Urinary bladder (tissue), 4 donors: ENCODE data around the gene MBOAT1. TPM values are rescaled to one million over a fixed set of nuclear protein-coding genes. Genes with fewer than 3 reads are reported as not detected.
"Not testable (repeated sequence)": the region's sequence is repeated elsewhere in the genome, so short reads cannot be mapped to it uniquely, and the experiment has no call there.

Source experiments
- DNase-seq: peaks from one replicate; pipeline ENCODE4 v3.0.0-alpha.2; 2015; ENCODE audit errors: extremely low spot score
- H3K27ac ChIP-seq: one replicate; pipeline ENCODE4 v1.5.1; 2013; ENCODE audit warnings: low read depth, mild to moderate bottlenecking, moderate library complexity
- H3K36me3 ChIP-seq: one replicate; pipeline ENCODE4 v1.6.1; 2013; ENCODE audit warnings: mild to moderate bottlenecking, moderate library complexity; ENCODE audit not compliant: insufficient read depth
- H3K4me1 ChIP-seq: one replicate; pipeline ENCODE4 v1.6.1; 2013; ENCODE audit warnings: mild to moderate bottlenecking, moderate library complexity; ENCODE audit not compliant: insufficient read depth
- H3K4me3 ChIP-seq: one replicate; pipeline ENCODE4 v1.5.1; 2013; ENCODE audit warnings: low read depth, low read length
- WGBS: extraction: QIAGEN DNeasy Blood & Tissue Kit; methylation state at CpG from one replicate; pipeline ENCODE4 v1.1.7; 2013; 5-methylcytosine and 5-hydroxymethylcytosine counted together
- polyA plus RNA-seq: library from polyadenylated mRNA; stranded (reverse); fragments of 200-250 nt; gene quantifications from one replicate; pipeline ENCODE4 v1.2.3, GENCODE V29; 2013
- total RNA-seq: library from RNA; depleted of rRNA; stranded (reverse); fragments of >200 nt; gene quantifications from one replicate; pipeline ENCODE4 v1.2.3, GENCODE V29; 2014
- donor health status: healthy with polysubstance abuse.
- donor health status: healthy.

MBOAT1 gene
- total and polyA plus RNA-seq, 2 donors, result 9.2 to 30.3 TPM

GRCh38 chr6:20139127-20139963 lies 72.9 kb downstream of the MBOAT1 start:
- H3K36me3 ChIP-seq, H3K27ac ChIP-seq, H3K4me1 ChIP-seq, H3K4me3 ChIP-seq, DNase-seq: not testable (repeated sequence)
- 94% methylated on average over 11 of the region's 11 CpGs for whole genome bisulfite sequencing

- 81% methylated on average over 4 of the region's 4 CpGs for WGBS
- no peak overlapping the region for H3K4me3 ChIP-seq
- H3K27ac ChIP-seq, result no peak overlapping the region
- H3K36me3 ChIP-seq, result no peaks in the 10 kb centered on the region
- no peaks in the 10 kb centered on the region for H3K4me1 ChIP-seq
- DNase-seq, result no peak
Observed at GRCh38 chr6:20137837-20138236, 74.4 kb downstream of the MBOAT1 start.

GRCh38 chr6:20137240-20137639 lies 75.0 kb downstream of the MBOAT1 start:
- no peak overlapping the region for H3K4me3 ChIP-seq
- DNase-seq, result no peak
- no peak overlapping the region for H3K27ac ChIP-seq
- WGBS, result 70% methylated on average over 3 of the region's 3 CpGs
- no peaks in the 10 kb centered on the region for H3K4me1 ChIP-seq
- no peaks in the 10 kb centered on the region for H3K36me3 ChIP-seq

GRCh38 chr6:20135677-20136268 lies 76.5 kb downstream of the MBOAT1 start:
- H3K4me1 ChIP-seq, result no peaks in the 10 kb centered on the region
- no peaks in the 10 kb centered on the region for H3K36me3 ChIP-seq
- no peak for DNase-seq
- H3K27ac ChIP-seq, result no peak overlapping the region
- no peak overlapping the region for H3K4me3 ChIP-seq
- WGBS, result 50% methylated on average over 6 of the region's 6 CpGs

- WGBS, result 98% methylated on average over 1 of the region's 1 CpG
- DNase-seq, result no peak
- H3K4me3 ChIP-seq, result no peak overlapping the region
- H3K27ac ChIP-seq, result no peak overlapping the region
- H3K36me3 ChIP-seq, result no peaks in the 10 kb centered on the region
- H3K4me1 ChIP-seq, result no peaks in the 10 kb centered on the region
Observed at GRCh38 chr6:20134613-20135012, 77.7 kb downstream of the MBOAT1 start.

- DNase-seq, result no peak
- Histone ChIP-seq H3K27ac (no peak overlapping the region), H3K4me1 (no peaks in the 10 kb centered on the region), H3K4me3 (no peak overlapping the region), H3K36me3 (no peaks in the 10 kb centered on the region)
- 68% methylated on average over 7 of the region's 7 CpGs for WGBS
Observed at GRCh38 chr6:20129290-20130088, 82.8 kb downstream of the MBOAT1 start.

- no peak overlapping the region for H3K4me3 ChIP-seq
- H3K27ac ChIP-seq, result no peak overlapping the region
- 95% methylated on average over 3 of the region's 3 CpGs for WGBS
Observed at GRCh38 chr6:20128018-20128417, 84.3 kb downstream of the MBOAT1 start.

GRCh38 chr6:20126789-20127653 lies 85.2 kb downstream of the MBOAT1 start:
- no peaks in the 10 kb centered on the region for H3K4me1 ChIP-seq
- H3K27ac ChIP-seq, result no peak overlapping the region
- no peaks in the 10 kb centered on the region for H3K36me3 ChIP-seq
- no peak overlapping the region for H3K4me3 ChIP-seq
- no peak for DNase-seq
- 39% methylated on average over 18 of the region's 18 CpGs for WGBS

More at GRCh38 chr6:20128018-20128417, 84.3 kb downstream of the MBOAT1 start:
- DNase-seq, result no peak
- no peaks in the 10 kb centered on the region for H3K4me1 ChIP-seq
- no peaks in the 10 kb centered on the region for H3K36me3 ChIP-seq

GRCh38 chr6:20126102-20126752 lies 86.0 kb downstream of the MBOAT1 start:
- no peak overlapping the region for H3K4me3 ChIP-seq
- no peak for DNase-seq
- no peak overlapping the region for H3K27ac ChIP-seq
- no peaks in the 10 kb centered on the region for H3K4me1 ChIP-seq
- H3K36me3 ChIP-seq, result no peaks in the 10 kb centered on the region
- WGBS, result 77% methylated on average over 3 of the region's 3 CpGs

- WGBS, result 63% methylated on average over 3 of the region's 3 CpGs
- H3K36me3 ChIP-seq, result no peaks in the 10 kb centered on the region
- H3K27ac ChIP-seq, result no peak overlapping the region
- no peak for DNase-seq
- no peak overlapping the region for H3K4me3 ChIP-seq
- no peaks in the 10 kb centered on the region for H3K4me1 ChIP-seq
Observed at GRCh38 chr6:20124545-20124944, 87.7 kb downstream of the MBOAT1 start.

- no peak for DNase-seq
- WGBS, result 51% methylated on average over 6 of the region's 6 CpGs
- no peak overlapping the region for H3K27ac ChIP-seq
- H3K4me3 ChIP-seq, result no peak overlapping the region
- H3K4me1 ChIP-seq, result no peaks in the 10 kb centered on the region
- no peaks in the 10 kb centered on the region for H3K36me3 ChIP-seq
Observed at GRCh38 chr6:20119485-20119884, 92.8 kb downstream of the MBOAT1 start.

- Histone ChIP-seq H3K4me1 (no peaks in the 10 kb centered on the region), H3K27ac (no peak overlapping the region), H3K4me3 (no peak overlapping the region), H3K36me3 (no peaks in the 10 kb centered on the region)
- 59% methylated on average over 4 of the region's 4 CpGs for WGBS
- no peak for DNase-seq
Observed at GRCh38 chr6:20118892-20119291, 93.4 kb downstream of the MBOAT1 start.

- WGBS, result 55% methylated on average over 3 of the region's 3 CpGs
Observed at GRCh38 chr6:20117474-20117873, 94.8 kb downstream of the MBOAT1 start.

More at GRCh38 chr6:20117474-20117873, 94.8 kb downstream of the MBOAT1 start:
- Histone ChIP-seq H3K36me3 (no peaks in the 10 kb centered on the region), H3K4me1 (no peaks in the 10 kb centered on the region), H3K27ac (no peak overlapping the region), H3K4me3 (no peak overlapping the region)
- no peak for DNase-seq
